ENCODE results near the gene ETS1.

ETS1 gene

DNA sequence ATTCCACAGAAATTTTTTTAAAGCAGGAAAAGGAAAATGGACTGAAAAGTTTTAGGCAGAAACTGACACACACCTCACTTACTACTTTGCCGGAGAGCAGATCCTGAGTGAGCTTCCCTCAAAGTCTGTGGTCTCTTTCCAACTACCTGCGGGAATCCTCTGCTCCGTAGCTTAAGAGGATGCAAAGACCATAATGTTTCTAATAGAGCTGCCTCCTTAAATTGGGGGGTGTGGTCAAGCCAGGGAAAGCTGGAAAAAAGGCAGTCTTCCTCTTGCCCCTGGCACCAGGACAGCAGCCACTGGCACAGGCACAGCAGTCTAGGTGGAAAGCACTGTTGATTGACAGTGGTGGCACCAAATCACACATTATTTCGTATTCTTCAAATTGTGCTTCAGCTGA, at the start of gene ETS1:
TSS of gene ETS1 (minus strand) at position 144 of the 400 bp plus-strand sequence. CDS start 14,428 bp downstream, outside the sequence.
- peak within 1 kb of the TSS; percentile 10 for H3K4me3 ChIP-seq (ENCODE audit: severe bottlenecking)
- H3K4me1 ChIP-seq (ENCODE audit: insufficient read depth, poor library complexity, severe bottlenecking), result peaks cover 10% of the 10 kb centered on the region
- H3K27ac ChIP-seq (ENCODE audit: poor library complexity, severe bottlenecking), result no peak within 1 kb of the TSS
- DNase-seq (ENCODE audit: low spot score) (no peak), ATAC-seq (ENCODE audit: low read depth) (peak; percentile 44)
- no peaks in the 10 kb centered on the region for H3K36me3 ChIP-seq (ENCODE audit: low read depth)
- H3K9me3 ChIP-seq (ENCODE audit: severe bottlenecking), result no peaks in the 10 kb centered on the region
- H3K27me3 ChIP-seq (ENCODE audit: insufficient read depth, poor library complexity, severe bottlenecking), result no peaks in the 10 kb centered on the region
- TF ChIP-seq, protein P1, sequence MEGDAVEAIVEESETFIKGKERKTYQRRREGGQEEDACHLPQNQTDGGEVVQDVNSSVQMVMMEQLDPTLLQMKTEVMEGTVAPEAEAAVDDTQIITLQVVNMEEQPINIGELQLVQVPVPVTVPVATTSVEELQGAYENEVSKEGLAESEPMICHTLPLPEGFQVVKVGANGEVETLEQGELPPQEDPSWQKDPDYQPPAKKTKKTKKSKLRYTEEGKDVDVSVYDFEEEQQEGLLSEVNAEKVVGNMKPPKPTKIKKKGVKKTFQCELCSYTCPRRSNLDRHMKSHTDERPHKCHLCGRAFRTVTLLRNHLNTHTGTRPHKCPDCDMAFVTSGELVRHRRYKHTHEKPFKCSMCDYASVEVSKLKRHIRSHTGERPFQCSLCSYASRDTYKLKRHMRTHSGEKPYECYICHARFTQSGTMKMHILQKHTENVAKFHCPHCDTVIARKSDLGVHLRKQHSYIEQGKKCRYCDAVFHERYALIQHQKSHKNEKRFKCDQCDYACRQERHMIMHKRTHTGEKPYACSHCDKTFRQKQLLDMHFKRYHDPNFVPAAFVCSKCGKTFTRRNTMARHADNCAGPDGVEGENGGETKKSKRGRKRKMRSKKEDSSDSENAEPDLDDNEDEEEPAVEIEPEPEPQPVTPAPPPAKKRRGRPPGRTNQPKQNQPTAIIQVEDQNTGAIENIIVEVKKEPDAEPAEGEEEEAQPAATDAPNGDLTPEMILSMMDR (IDR thresholded peaks at IDR 0.05; ENCODE audit: poor library complexity, severe bottlenecking), result no peak

GRCh38 chr11:128634395-128634794, 47.0 kb upstream of the ETS1 start:
- Histone ChIP-seq H3K4me3 (ENCODE audit: severe bottlenecking) (no peak overlapping the region), H3K36me3 (ENCODE audit: low read depth) (no peaks in the 10 kb centered on the region), H3K4me1 (ENCODE audit: insufficient read depth, poor library complexity, severe bottlenecking) (no peaks in the 10 kb centered on the region), H3K27me3 (ENCODE audit: insufficient read depth, poor library complexity, severe bottlenecking) (no peaks in the 10 kb centered on the region), H3K9me3 (ENCODE audit: severe bottlenecking) (no peaks in the 10 kb centered on the region), H3K27ac (ENCODE audit: poor library complexity, severe bottlenecking) (no peak overlapping the region)
- ATAC-seq (ENCODE audit: low read depth), result no peak
- TF ChIP-seq, protein P1 (IDR thresholded peaks at IDR 0.05; ENCODE audit: poor library complexity, severe bottlenecking), result no peak
- no peak for DNase-seq (ENCODE audit: low spot score)

GRCh38 chr11:128633384-128633965, 46.1 kb upstream of the ETS1 start:
- Histone ChIP-seq H3K27ac (ENCODE audit: poor library complexity, severe bottlenecking) (no peak overlapping the region), H3K27me3 (ENCODE audit: insufficient read depth, poor library complexity, severe bottlenecking) (no peaks in the 10 kb centered on the region), H3K9me3 (ENCODE audit: severe bottlenecking) (no peaks in the 10 kb centered on the region), H3K4me3 (ENCODE audit: severe bottlenecking) (no peak overlapping the region), H3K36me3 (ENCODE audit: low read depth) (no peaks in the 10 kb centered on the region), H3K4me1 (ENCODE audit: insufficient read depth, poor library complexity, severe bottlenecking) (no peaks in the 10 kb centered on the region)
- DNase-seq (ENCODE audit: low spot score) (no peak), ATAC-seq (ENCODE audit: low read depth) (no peak)
- TF ChIP-seq, protein P1 (IDR thresholded peaks at IDR 0.05; ENCODE audit: poor library complexity, severe bottlenecking), result no peak

DNA sequence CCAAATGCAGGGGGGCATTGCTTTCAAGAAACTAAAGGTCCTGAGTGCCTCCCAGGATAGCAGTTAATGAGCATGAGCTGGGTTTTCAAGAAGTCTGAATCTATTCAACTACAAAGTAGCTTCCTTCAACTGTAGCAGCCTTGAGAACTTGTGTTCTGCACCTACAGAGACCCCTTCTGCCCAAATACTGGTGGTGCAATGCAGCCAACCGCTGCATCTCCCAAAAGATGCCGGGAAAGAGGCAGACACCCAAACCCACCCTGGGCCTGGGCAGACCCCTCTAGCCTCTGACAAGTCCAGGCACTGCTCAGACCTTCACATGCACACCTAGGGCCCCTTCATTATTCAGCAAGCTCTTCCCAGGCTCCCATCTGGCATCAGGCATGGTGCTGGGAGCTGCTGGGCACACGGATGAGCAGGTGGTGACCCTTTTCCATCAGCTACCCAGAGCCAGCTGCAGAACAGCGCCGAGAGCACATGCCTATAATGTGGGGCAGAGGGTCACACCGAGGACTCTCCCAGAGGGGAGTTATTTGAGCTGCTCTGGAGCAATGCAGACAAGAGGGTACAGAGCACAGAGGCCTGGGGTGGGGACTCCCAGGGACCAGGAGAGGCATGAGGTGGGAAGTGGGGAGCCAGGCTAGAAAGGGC, 44.9 kb upstream of the ETS1 start:
- no peaks in the 10 kb centered on the region for H3K36me3 ChIP-seq (ENCODE audit: low read depth)
- DNase-seq (ENCODE audit: low spot score) (no peak), ATAC-seq (ENCODE audit: low read depth) (peak; percentile 75)
- no peaks in the 10 kb centered on the region for H3K9me3 ChIP-seq (ENCODE audit: severe bottlenecking)
- H3K27me3 ChIP-seq (ENCODE audit: insufficient read depth, poor library complexity, severe bottlenecking), result no peaks in the 10 kb centered on the region
- TF ChIP-seq, protein P1 (IDR thresholded peaks at IDR 0.05; ENCODE audit: poor library complexity, severe bottlenecking), result peak; percentile 76
- H3K4me1 ChIP-seq (ENCODE audit: insufficient read depth, poor library complexity, severe bottlenecking), result no peaks in the 10 kb centered on the region
- H3K27ac ChIP-seq (ENCODE audit: poor library complexity, severe bottlenecking), result no peak overlapping the region
- no peak overlapping the region for H3K4me3 ChIP-seq (ENCODE audit: severe bottlenecking)
